Measurements from ENCODE around the gene MDN1. TPM values are rescaled to one million over a fixed set of nuclear protein-coding genes. Genes with fewer than 3 reads are reported as not detected.

Gene MDN1
- total and polyA plus RNA-seq, 8 donors, result 15.6 to 27.5 (median 18.1) TPM

DNA sequence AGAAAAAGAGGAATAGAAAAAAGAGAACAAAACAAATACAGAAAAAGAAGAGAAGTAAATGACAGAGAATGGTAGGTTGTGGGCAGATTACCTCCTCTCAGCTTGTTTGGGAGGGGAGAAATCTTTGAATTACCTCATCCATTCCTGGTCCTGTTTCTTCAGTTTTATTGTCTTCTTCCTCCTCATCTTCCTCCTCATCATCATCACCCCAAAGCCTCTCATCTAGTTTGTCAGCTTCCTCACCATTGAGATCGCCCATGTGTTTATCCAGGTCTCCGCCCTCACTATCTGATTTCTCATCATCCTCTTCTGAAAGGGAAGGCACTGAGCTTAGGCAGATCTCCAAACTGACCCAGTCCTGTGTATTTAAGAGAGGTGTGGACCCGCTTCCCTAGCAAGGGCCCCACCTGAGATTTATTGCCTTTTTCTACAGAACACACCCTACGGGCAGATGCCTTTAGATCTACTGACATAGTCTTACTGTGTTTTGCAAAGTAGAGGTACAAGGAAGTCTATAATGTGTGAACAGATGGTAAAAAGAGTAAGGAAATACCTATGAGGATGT is 156.9 kb downstream of the MDN1 start:
- FAIRE-seq (no peak), ATAC-seq (no peak), DNase-seq (no peak)
- H3K27ac ChIP-seq, result no peak overlapping the region
- H3K9me3 ChIP-seq, result no peaks in the 10 kb centered on the region
- TF ChIP-seq CTCF (IDR thresholded peaks at IDR 0.05), result no peak
- intact Hi-C loops (cut with DNase I), result no loop called here
- no peak overlapping the region for H3K4me3 ChIP-seq
- 96 to 97% methylated on average over 4 of the region's 4 CpGs for WGBS, 2 donors
- H3K27me3 ChIP-seq, result no peaks in the 10 kb centered on the region
- no peaks in the 10 kb centered on the region for H3K4me1 ChIP-seq
- H3K36me3 ChIP-seq, result peaks cover 4 to 51% (median 14%) of the 10 kb centered on the region in 3 donors

DNA sequence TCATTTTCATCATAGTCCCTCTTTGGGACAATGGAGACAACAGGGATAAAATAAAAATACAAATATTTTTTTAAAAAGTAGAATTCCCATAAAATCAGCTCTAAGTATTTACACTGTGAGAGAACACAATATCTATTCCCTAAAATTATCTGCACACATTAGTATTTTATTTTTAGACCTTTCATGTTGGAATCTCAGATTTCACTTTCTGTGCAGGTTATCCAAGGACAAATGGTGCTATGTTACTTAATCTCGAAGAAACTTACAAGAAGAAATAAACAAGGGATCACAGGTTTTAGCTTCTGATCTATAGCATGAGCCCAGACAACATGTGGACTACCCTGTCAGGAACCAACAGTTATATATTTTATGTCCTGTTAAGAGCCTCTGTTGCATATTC is 158.0 kb downstream of the MDN1 start:
- FAIRE-seq (no peak), ATAC-seq (no peak), DNase-seq (no peak)
- Histone ChIP-seq H3K4me3 (no peak overlapping the region), H3K36me3 (peaks cover 0 to 58% (median 14%) of the 10 kb centered on the region in 3 donors), H3K27me3 (no peaks in the 10 kb centered on the region), H3K9me3 (no peaks in the 10 kb centered on the region), H3K27ac (no peak overlapping the region), H3K4me1 (no peaks in the 10 kb centered on the region)
- no peak for TF ChIP-seq CTCF (IDR thresholded peaks at IDR 0.05)
- 48 to 59% methylated on average over 1 of the region's 1 CpG for WGBS, 2 donors
- intact Hi-C loops (cut with DNase I), result no loop called here

- FAIRE-seq (no peak), ATAC-seq (no peak), DNase-seq (no peak)
- peaks cover 0 to 61% (median 17%) of the 10 kb centered on the region in 3 donors for H3K36me3 ChIP-seq
- H3K27me3 ChIP-seq, result no peaks in the 10 kb centered on the region
- intact Hi-C loops (cut with DNase I), result no loop called here
- H3K4me3 ChIP-seq, result no peak overlapping the region
- no peaks in the 10 kb centered on the region for H3K9me3 ChIP-seq
- no peak for TF ChIP-seq CTCF (IDR thresholded peaks at IDR 0.05)
- 88 to 89% methylated on average over 4 of the region's 4 CpGs for WGBS, 2 donors
- no peak overlapping the region for H3K27ac ChIP-seq
- no peaks in the 10 kb centered on the region for H3K4me1 ChIP-seq
Observed at GRCh38 chr6:89660981-89661380, 158.6 kb downstream of the MDN1 start.

DNA sequence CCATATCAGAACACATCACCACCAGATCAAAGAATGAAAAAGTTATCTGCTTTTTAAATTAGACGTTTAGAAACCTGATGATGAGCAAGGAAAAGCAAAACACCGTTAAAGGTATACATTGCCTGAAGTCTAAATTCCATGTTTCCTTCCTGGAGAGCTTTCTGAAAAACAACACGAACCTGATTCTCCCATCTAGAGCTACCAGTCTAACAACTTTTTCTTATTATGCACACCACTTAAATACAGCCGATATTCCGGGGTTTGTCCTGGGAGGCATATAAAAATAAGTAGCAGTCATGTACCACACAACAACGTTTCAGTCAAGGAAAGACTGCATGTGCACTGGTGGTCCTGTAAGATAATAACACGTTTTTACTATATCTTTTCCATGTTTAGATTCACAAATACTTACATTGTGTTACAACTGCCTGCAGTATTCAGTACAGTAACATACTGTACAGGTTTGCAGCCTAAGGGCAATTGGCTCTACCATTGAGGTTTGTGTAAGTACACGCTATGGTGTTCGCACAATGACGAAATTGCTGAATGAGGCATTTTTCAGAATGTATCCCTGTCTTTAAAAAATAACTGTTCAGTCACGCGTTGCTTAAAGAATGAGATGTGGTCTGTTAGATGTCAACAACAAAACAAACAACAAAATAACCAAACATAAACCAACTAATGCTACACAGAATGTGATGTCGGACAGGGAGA is 162.0 kb downstream of the MDN1 start:
- no peak for TF ChIP-seq CTCF (IDR thresholded peaks at IDR 0.05)
- ATAC-seq (no peak), DNase-seq (no peak), FAIRE-seq (no peak)
- H3K4me3 ChIP-seq, result no peak overlapping the region
- intact Hi-C loops (cut with DNase I), result no loop called here
- no peaks in the 10 kb centered on the region for H3K9me3 ChIP-seq
- peaks cover 0 to 72% (median 23%) of the 10 kb centered on the region in 3 donors for H3K36me3 ChIP-seq
- 80% methylated on average over 13 of the region's 13 CpGs for WGBS, 2 donors
- H3K27me3 ChIP-seq, result no peaks in the 10 kb centered on the region
- H3K4me1 ChIP-seq, result no peaks in the 10 kb centered on the region
- no peak overlapping the region for H3K27ac ChIP-seq

DNA sequence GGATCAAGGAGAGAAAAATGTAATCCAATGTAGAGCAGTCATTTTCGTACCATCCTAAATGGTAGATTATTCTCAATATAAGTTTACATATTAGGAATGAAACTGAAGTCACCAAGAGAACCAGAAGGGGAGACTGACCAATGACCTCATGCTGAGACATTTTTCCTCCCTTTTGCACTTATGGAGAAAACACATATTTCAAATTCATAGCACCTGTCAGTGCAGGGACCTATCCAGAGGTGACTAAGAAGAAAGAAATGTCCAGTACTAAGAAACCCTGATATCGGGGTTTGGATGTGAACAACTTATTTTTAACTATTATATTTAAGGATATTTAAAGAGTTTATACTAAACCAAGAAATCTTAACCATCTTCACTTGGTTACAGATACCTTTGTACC is 164.5 kb downstream of the MDN1 start:
- no peak for FAIRE-seq
- DNase-seq, result no peak
- Histone ChIP-seq H3K4me1 (no peaks in the 10 kb centered on the region), H3K4me3 (no peak overlapping the region), H3K9me3 (no peaks in the 10 kb centered on the region), H3K36me3 (peaks cover 0 to 66% (median 17%) of the 10 kb centered on the region in 3 donors), H3K27ac (no peak overlapping the region), H3K27me3 (no peaks in the 10 kb centered on the region)
- no peak for ATAC-seq
- intact Hi-C loops (cut with DNase I), result no loop called here
- TF ChIP-seq CTCF (IDR thresholded peaks at IDR 0.05), result no peak
- 93 to 97% methylated on average over 2 of the region's 2 CpGs for WGBS, 2 donors
